Activated T-cell treated with anti-CD3 and anti-CD28 coated beads for 24 hours (primary cell): ENCODE results near the gene DOCK1.

Experiments
- DNase-seq: peaks from one replicate; pipeline ENCODE4 v3.0.0-alpha.2; 2020; ENCODE audit warnings: low read depth

DOCK1 gene

DNA sequence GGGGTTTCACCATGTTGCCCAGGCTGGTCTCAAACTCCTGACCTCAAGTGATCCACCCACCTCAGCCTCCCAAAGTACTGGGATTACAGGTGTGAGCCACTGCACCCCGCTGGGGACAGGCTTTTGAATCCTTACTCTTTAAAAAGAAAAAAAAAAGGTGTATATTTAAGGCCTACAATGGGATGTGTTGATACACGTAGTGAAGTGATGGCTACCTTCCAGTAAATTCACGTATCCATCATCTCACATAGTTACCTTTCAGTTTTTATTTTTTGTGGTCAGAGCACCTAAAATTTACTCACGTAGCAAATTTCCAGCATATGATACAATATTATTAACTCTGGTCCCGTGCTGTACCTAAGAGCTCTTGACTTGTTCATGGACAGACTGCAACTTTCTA is 410.7 kb downstream of the DOCK1 start:
- no peak for DNase-seq

DNA sequence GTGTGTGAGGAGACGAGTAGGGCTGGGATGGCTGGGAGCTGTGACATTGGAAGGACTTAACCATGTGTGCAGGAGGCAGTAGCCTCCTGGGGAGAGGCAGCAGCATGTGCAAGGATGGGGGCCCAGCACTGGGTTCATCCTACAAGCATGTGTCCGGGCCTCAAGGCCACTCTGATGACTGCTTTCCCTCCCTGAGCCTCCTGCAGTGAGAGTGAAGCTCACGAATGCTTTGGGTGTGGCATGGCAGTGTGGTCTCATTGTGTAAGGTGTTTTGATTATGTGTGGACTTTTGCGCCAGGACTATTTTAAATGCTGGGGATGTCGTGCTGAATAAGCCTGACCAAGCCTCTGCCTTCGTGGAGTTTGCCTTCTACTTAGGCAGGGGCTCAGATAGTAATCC is 413.2 kb downstream of the DOCK1 start:
- no peak for DNase-seq

DNA sequence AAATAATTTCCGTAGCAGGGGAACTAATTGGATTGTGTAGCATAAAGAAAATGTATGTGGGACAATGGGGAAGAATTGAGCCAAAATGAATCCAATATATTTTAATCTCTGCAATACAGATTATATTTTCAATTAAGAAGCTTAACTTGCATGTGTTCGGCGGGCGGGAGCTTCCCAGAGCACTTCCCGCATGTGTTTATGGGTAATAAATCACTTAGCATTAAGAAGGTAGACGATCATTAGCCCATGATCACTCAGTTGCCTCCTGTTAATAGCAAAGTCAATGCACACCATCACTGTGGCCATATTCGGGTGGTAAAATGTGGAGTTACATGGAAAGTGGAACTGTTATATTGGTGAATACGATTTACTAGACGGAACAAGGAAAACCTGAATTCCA is 414.0 kb downstream of the DOCK1 start:
- no peak for DNase-seq

DNA sequence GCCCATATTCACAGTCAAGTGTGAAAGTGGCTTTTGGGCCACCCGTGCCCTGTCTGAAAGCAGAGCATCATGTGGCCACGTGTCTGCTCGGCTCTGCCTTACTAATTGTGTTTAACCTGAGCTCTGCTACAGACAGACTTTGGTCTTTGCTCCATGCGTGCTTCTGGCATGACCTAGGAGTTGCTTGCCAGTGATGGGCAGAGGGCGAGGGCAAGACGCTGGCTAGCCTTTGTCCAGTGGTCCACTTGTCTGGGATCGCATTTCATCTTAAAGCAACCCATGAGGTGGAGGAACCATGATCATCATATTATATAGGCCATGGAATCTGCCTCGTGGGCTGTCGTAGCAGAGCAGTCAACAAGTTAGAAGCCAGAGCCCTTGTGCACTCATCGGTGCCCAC is 414.5 kb downstream of the DOCK1 start:
- DNase-seq = no peak

DNA sequence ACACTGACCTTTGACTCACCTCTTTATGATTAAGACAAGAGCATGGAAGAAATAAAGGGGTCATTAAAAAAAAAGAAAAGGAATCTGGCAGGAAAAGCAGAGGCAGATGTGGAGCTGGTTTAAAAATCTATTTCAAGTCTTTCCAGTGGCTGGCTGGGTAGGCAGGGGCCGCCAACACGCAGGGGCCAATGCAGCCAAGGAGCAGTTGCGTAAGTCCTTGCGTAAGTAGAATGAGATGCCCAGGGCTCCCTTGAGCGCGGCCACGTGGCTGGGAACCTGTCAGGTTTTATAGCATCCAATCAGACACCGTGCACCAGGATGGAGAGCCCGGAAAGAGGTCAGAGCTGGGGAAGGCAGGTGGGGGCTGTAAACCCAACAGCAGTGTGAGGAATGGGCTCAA is 414.9 kb downstream of the DOCK1 start:
- DNase-seq = no peak

DNA sequence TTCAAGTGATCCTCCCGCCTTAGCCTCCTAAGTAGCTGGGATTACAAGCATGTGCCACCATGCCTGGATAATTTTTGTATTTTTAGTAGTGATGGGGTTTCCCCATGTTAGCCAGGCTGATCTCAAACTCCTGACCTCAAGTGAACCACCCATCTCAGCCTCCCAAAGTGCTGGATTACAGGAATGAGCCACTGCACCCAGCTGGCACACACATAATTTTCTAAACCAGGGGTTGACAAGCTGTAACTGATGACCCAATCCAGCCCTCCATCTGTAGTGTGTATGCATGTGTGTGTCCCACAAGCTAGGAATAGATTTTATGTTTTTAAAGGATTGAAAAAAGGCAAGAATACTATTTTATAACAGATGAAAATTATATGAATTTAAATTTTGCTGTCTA is 417.1 kb downstream of the DOCK1 start:
- DNase-seq = no peak

DNA sequence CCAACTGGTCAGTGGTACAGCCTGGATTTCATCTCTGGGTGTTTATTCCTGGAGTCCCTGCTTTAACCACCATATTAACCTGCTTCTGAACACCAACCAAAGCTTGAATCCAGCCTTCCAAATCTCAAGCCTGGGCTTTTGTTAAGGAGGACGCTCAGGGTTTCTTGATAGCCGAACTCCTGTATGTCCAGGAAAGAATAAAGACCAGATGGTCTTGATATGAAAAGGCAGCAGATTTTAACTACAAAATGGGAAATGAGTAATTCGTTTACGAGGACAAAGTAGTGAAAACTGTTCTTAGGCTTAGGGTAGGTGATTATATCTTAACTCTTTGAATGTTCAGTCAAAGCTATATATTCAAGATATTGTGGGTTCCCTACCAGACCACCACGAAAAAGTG is 420.3 kb downstream of the DOCK1 start:
- no peak for DNase-seq

DNA sequence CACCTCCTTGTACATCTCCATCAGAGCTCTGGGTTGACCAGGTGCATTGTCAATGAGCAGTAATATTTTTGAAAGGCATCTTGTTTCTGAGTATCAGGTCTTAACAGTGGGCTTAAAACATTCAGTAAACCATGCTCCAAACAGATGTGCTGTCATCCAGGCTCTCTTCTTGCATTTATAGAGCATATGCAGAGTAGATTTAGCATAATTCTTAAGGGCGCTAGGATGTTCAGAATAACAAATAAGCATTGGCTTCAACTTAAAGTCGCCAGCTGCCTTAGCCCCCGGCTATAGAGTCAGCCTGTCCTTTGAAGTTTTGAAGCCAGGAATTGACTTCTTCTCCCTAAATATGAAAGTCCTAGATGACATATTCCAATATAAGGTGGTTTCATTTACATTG is 421.7 kb downstream of the DOCK1 start:
- no peak for DNase-seq

DNA sequence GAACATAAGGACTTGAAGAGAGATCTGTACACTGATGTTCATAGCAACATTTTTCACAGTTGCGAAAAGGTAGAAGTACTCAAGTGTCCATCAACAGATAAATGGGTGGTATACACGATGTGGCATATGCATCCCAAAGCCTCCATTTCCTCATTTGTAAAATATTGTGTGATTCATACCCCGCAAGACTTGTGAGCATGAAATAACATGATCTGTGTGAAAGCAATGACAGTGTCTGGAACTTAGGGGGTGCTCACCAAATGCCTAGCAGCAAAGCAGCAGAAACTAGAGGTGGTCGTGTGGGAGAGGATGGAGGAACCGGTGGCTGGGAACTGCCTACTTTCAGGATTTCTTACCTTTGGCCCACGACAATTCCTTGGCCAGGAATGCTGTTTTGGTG is 426.5 kb downstream of the DOCK1 start:
- DNase-seq = no peak

DNA sequence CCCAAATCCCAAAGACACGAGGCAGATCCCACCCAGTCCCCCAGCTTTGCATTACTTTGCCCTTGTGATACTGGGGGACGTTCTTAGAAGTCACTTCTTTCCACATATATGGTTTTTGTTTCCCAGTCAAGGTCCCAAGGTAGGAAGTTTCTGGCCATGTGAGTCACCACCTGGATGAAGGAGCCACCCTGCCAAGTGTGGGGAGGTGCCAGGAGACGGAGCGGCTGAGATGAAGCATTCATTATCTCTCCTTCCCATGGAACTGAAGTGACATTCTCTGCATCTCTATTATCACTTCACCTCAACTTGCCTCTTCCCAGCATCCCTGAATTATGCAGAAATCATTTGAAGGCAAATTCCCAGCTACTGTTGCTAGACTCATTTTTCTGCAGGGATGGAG is 427.4 kb downstream of the DOCK1 start:
- DNase-seq = no peak

DNA sequence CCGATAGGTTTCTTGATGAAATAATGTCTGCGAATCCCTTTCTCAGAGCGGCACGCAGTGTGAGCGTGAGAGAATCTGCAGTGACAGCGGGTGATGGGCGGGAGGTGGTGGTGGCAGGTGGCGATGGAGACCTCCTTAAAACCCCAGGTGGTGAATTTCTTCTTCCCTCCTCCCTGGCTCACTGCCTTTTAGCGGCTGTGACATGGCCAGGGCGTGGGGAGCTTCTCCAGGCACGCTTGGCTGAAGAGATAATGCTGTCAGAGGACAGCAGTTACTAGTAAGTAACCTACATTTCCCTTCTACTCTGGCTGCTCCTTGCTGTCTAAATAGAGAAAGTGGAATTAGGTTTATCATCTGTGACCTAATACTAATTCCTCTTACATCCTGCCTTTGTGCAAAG is 432.6 kb downstream of the DOCK1 start:
- DNase-seq = no peak

DNA sequence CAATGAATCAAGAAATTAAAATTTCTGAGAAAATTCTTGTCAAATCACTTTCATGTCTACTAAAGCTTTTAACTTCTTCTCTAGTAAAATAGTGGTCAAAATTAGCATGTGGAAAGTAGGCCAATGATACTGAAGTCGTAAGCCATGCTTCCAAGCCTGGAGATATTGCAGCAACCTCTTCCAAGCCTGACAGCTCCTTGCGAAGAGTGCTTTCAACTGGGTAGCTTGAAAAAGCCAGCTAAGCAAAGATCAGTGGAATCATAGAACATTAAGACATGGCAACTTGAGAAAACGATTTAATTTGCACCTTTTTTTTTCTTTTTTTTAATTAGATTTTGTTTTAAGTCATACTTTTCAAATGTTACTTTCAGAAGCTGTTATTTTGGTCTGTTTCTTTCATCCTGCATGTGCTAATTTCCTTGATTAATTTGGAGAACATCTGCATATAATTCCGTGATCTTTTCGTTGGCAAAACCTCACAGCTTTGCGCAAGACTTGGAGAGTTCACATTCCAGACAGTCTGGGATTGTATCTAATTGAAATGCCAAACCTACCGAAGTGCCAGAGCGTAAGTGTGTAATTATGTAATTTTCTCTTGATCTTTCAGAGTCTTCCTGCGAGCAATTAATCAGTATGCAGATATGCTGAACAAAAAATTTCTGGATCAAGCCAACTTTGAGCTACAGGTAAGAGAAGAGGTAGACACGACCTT is 433.3 kb downstream of the DOCK1 start:
- no peak for DNase-seq

DNA sequence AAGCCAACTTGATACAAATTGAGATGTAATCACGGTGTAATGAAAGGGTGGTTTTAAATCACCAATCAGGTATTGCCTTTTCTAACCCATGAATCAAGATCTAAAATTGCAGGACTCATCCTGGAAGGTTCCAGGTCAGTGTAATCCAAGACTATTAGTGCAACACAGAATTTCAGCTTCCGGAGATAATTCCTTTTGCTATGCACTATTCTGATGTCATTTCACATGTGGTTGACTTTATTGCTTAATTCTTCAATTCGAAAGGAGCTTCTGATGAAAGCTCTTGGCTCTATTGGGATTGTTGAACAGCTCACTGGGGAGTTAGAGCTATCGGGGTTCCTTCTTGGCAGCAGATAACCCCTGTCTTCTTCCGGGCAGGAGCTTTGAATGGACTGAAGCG is 438.6 kb downstream of the DOCK1 start:
- no peak for DNase-seq

DNA sequence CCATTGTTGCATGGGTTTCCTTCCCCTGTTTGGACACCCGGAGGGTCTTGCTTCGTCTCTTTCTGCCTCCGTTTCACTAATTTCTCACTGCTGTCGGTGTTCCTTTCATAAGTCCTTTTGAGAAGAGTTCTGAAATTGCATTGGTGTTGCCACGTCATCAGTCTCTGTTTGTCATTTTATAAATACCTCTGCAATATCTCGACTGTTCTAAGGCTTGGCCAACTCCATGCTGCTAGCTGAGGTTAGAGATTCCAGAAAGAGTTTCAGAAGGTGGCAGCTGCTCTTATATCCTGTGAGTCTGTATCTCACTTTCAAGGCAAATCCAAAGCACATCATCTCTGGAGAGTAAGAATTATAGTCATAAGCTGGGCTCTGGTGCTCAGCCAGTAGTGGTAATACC is 439.1 kb downstream of the DOCK1 start:
- DNase-seq = no peak

DNA sequence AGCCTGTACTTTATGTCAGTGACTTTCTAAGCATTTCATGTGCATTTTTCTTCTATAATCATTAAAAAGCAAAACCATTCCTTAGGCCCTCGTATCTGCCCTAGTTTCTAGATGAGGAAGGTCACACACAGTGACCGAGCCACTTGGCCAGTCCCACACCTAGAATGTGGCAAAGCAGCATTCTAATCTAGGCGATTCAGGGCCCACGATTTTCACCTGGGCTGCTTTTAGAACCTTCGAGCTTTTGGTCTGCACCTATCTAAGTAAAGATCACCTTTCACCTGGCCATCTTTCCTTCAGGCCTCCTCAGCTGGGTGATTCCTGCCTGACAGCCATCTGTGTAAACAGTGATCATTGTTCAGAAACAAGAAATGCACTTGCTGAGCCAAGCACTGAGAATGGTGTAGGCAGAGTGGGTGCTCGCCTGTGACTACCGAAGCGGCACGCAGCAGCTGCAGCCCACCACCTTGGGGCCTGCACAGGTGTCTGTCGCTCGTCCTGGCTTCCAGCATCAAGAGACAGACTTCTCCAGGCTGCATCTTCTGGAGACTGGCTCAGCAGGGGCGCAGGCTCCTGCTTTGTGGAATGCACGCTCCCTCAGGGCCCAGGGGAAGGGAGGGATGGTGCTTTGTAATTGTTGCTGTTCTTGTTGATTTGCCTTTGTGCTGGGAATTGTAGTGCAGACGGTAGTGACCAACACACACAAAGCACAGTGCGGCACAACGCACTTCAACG is 440.2 kb downstream of the DOCK1 start:
- DNase-seq = no peak

DNA sequence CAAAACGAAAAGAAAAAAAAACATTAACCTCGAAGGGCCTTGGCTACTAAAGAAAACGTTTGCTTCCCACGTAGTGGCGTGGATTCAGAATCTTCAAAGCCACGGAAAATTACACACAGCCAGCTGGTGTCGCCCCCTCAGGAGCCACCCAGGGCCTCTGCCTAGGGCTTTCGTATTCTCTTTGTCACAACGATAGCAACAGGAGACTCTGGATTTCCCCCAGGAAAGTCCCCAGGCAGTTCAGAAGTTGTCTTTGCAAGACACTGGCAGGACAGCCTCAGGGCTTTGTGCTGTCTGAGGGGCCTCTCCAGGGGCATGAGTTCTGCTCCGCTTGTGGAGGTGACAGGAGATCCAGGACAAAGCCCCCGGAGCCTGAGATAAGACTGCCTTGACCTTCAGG is 441.4 kb downstream of the DOCK1 start:
- DNase-seq = no peak

DNA sequence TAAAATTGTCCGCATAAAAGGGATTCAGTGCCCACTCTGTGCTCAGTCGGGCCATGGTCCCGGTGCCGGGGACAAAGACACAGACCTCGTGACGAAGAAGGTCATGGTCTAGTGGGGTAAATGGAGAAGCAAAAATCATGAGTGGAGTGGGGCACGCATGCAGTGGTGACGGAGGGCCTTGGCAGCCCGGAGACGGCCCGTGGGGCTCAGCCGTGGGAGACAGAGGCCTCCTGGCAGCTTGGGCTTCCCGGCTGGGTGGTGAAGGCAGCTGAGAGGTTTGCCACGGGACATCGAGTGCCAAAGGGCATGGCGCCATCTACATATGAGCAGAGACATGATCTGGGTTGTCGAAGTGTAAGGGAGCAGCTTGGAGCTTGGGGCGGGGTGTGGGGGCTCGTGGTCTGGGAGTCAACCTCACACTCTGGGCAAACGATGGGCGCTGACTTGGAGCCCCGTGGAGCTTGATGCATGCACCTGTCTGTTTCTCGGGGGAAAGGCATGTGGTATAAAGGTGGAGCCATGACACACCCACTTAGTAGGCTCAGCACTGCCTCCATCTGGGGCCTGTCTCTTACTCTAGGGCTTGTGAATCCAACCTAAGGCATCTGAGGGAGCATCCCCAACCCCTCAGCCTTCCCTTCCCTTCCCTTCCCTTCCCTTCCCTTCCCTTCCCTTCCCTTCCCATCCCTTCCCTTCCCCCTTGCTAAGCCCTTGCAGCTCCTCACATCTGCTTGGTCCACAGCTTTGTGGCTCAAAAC is 442.2 kb downstream of the DOCK1 start:
- DNase-seq = no peak

DNA sequence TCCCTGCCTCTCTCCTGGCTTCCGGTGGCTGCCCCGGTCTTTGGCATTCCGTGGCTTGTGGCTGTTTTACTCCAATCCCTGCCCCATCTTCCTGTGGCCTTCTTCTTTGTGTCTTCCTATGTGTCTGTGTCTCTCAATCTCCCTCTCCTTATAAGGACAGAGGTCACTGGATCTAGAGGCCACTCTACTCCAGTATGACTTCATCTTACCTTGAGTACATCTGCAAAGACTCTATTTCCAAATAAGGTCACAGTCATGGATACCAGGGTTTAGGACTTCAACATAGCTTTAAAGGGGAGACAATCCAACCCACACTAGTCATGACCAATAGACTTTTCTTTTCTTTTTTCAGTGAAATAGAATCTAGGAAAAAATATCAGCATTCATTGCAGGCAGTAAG is 444.5 kb downstream of the DOCK1 start:
- DNase-seq = no peak

DNA sequence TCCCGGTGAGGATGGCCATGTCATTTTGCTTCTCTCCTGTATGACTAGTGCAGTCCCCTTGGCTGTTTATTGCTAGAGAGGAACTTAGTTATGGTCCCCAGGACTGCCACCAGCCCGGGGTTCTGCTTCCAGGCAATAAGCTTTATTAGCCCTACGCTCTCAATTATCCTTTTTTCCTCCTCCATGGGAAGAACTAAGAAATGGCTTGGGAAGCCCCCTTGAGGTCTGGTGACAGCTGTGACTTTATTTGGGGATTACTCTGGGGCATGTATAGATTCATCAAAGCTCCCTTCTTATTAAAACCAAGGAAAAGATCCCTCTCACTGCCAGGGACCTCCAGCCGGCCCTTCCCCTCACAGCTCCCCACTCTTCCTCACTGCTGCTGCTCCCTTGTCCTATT is 446.3 kb downstream of the DOCK1 start:
- no peak for DNase-seq

DNA sequence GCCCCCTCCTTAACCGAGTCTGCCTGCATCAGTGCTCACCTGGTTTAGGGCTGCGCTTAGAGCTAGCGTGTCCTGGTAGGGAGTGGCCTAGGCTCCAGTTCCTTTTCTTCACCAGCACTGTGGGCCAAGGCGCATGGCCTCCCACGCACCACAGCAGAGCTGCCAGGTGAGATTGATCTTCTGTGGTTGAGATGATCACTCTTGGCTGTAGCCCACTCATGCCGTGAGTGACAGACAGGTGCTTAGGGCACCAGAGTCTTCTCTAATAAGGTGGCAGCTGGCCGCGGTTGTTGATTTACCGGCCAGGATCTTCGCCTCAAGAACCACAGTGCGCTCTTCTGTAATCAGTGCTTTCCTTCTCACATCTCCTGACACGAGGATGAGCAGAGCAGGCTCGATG is 448.3 kb downstream of the DOCK1 start:
- DNase-seq = no peak

DNA sequence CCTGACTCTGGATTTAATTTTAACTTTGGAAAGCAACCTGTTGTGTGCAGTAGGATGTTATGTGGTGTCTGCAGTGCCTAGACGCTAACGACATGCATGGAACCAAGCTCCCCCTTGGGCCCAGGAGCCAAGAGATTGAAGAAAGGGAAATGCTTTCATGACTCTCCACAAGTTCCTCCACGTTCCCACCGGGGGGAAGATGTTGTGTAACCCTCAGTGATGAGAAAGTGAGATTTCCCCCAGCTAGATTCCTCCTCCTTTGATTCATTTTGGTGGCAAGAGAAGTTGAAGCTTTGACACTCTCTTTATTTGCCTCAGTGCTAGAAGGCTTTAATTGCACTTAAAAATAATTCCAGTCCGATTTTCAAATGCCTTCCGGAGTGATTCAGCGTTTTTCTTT is 449.0 kb downstream of the DOCK1 start:
- no peak for DNase-seq

DNA sequence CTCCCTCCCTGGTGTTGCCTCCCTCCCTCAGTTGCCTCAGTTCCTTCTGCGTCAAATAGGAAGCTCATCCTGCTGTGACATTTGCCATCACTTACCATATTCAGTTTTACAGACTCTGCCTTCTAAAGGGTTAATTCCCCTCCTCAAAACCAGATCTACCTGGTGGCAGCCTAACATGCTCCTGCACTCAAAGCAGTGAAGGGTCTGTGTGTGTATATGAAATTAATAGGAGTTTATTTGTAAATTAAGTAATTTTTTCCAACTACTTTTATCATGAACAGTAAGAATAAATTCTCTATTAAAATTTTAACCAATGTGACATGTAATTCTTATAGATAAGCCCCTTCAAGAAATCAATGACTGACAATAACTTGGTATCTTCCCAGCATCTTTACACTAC is 449.8 kb downstream of the DOCK1 start:
- no peak for DNase-seq

DNA sequence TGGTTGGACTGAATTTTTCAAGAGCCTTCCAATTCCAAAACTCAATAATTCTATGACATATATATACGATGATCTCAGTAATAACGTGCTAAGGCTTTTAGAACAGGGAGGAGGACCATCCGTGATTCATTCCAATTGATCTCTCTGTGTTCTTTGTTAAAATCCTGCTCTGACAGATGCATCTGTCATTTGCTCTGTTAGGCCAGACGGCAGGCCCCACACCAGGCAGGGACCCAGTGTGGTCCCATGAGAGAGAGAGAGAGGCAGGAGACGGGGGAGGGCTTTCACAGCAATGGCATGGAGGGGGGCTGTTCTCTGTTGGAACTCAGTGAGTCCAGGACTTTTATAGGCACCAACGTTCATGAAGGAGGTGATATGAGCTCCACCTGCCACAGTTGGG is 451.1 kb downstream of the DOCK1 start:
- DNase-seq = no peak
